ENCODE measurements around the gene SNX11.

SNX11 gene

GRCh38 chr17:48169926-48170325, 62.4 kb downstream of the SNX11 start:
- H3K36me3 ChIP-seq: no peaks in the 10 kb centered on the region
- H3K4me3 ChIP-seq (ENCODE audit: low read depth, low read length): no peak overlapping the region
- no peak for DNase-seq
- TF ChIP-seq CTCF (IDR thresholded peaks at IDR 0.05; ENCODE audit: low read depth, low read length): no peak
- H3K27me3 ChIP-seq: peaks cover 98% of the 10 kb centered on the region
- H3K9me3 ChIP-seq: peaks cover 3% of the 10 kb centered on the region; the same call in 1 of the 2 replicates
- H3K4me1 ChIP-seq: no peaks in the 10 kb centered on the region
